CD4-positive, alpha-beta T cell treated with Interleukin-6 for 4 hours (primary cell): ENCODE data around the gene OCIAD1.
"Not testable (repeated sequence)": the region's sequence is repeated elsewhere in the genome, so short reads cannot be mapped to it uniquely, and the experiment has no call there.

Source experiments
- DNase-seq: peaks from one replicate; pipeline ENCODE4 v3.0.0-alpha.2; 2020; ENCODE audit warnings: mixed read lengths

The OCIAD1 gene, protein sequence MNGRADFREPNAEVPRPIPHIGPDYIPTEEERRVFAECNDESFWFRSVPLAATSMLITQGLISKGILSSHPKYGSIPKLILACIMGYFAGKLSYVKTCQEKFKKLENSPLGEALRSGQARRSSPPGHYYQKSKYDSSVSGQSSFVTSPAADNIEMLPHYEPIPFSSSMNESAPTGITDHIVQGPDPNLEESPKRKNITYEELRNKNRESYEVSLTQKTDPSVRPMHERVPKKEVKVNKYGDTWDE

DNA sequence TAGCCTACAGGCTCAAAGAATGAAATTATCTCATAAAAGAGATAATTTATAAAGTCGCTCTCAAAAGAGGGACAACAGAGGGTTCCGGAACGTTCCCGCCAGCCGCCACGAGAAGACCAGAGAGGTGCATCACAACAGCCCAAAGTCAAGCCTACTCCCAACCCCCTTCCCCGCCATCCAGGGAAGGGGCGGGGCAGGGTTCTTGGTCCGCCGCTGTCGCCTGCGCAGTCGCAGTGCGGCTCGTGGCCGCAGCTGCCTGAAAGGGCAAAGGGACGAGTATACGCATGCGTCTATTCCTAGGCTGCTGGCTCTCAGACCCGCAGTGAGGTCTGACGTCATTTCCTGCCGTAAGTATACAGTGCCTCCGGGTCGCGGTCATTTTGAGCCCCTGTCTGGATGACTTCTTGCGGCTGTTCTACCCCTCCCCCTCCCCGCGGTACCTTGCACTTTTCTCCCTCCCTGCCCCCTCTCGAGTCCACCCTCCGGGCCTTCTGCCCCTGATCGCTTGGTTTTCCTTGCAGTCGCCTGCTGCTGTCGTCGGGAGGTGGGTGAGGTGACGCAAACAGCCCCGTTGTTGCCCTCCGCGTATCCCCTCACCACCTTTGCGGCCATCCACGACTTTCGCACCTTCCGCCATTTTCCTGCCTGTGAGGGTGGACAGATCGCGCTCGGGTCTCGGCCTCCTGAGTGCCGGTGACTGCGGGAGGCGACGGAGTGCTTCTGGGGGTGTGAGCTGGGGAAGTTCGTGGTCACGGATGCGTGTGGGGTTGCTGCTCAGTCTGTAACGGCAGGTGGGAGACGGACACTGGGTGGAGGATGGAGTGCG is at the start of gene OCIAD1:
Gene OCIAD1 (plus strand): TSS at position 383 of the 826 bp plus-strand sequence. CDS start 1,537 bp downstream, outside the sequence.
- DNase-seq = peak; percentile 94

DNA sequence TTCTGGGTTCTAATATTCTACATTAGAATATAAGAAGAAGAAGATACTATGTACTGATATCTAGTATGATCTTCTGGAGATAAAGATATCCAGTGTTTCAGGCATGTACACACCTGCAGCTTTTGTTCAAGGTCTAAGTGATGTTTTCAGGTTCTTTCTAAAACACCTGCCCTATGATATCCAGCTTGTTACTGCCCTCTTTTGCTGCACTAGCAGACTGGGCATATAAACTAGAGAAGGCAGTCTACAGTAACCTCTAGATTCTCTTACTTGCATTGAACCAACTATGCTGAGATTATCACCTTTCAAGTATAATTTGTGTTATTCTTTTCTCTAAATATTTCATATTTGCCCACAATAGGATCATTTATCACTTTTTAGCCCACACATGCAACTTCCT is 48.9 kb upstream of the OCIAD1 start:
- no peak for DNase-seq

DNA sequence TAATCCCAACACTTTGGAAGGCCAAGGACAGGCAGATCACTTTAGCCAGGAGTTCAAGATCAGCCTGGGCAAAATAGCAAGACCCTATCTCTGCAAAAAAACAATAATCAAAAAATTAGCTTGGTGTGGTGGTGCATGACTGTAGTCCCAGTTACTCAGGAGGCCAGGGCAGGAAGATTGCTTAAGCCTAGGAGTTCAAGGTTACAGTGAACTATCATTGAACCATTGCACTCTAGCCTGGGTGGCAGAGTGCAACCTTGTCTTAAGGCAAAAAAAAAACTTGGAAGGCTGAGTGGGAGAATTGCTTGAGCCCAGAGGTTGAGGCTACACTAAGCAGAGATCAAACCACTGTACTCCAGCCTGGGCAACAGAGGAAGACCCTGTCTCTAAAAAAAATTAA is 45.6 kb upstream of the OCIAD1 start:
- no peak for DNase-seq

DNA sequence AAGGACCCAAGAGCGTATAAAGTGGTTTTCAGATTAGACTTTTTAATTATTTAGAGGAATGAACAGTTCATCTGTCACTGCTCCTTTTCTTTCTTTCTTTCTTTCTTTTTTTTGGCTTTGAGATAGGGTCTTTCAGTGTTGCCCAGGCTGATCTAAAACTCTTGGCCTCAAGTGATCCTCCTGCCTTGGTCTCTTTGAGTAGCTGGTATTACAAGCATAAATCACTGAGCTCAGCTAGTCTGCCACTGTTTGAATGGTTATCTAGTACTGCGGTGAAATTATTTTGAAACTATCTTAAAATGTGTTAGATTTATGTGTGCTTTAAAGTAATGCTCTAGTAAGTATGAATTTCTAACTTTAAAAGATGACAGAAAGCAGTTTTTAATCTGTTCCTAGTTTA is 44.3 kb upstream of the OCIAD1 start:
- no peak for DNase-seq

DNA sequence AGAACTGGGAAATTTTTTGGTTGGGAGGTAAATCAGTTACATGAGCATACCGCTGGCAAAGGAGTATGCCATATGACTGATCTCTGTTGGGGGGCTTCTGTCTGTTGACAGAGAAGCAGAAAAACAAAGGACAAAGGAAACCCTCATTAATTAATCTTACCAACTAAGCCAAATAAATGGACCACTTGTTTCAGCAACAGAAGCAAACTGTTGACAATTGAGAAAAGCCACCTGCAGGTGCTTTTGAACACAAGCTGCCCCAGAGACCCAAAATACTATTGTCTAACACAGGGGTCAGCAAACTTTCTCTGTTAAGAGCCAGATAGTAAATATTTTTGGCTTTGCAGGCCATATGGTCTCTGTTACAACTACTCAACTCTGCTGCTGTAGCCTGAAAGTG is 43.8 kb upstream of the OCIAD1 start:
- no peak for DNase-seq

DNA sequence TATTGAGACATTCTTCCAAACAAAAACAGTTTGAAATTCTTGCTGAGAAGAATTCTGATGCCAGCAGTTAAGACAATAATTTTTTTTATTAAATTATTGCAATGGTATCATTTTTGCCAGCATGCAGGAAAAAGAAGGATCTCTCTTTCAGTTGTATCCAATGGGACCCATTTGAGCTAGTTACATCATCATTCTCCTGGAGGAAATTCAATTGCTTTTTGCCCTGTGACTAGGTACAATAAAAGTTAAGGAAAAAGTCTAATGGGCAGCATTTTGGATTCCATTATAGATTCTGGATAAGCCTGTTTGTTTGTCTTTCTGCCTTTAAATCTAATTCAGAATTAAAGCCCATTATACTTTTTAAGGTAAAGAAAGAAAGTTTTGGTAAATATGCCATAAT is 40.3 kb upstream of the OCIAD1 start:
- no peak for DNase-seq

DNA sequence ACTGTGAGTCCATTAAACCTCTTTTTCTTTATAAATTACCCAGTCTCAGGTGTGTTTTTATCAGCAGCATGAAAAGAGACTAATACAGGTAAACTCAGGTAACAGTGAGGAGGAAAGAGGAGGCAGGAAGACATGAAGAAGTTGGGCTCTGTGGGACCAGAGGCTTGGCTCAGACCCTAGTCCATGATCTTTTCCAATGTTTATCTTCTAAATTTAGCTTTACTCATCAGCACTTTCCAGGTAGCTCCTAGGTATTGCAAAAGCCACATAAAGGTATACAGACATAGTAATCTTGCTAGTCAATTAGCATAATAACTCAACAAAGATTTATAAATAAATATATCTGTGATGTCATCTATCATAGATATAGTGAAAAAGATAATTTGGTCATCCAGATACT is 39.6 kb upstream of the OCIAD1 start:
- no peak for DNase-seq

DNA sequence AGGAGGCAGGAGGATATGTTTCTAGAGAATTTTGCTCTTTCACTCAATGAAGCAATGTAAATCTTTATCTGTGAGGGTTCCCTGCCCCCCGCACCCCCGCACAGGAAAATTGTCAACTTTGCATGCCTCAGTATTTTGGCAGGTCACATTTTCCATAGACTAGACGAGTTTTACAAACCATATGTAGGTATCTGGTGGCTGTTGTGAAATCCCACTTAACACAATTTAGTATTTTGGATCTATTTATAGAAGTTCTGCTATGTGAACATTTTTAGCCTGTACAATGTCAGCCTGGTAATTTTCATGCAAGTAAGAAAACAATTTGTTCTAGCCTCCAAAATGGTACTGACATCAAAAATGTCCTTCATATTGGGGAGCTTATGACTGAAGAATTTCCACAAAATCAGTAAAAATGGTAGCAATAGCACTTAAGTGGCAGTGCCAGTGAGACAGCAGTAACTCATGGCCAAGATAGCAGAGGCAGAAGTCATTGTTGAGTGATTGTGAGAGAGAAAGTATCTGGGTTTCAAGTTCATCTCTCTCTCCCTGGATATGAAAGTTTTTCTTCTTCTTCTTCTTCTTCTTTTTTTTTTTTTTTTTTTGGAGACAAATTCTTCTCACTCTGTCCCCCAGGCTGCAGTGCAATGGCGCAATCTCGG is 38.4 kb upstream of the OCIAD1 start:
- no peak for DNase-seq

DNA sequence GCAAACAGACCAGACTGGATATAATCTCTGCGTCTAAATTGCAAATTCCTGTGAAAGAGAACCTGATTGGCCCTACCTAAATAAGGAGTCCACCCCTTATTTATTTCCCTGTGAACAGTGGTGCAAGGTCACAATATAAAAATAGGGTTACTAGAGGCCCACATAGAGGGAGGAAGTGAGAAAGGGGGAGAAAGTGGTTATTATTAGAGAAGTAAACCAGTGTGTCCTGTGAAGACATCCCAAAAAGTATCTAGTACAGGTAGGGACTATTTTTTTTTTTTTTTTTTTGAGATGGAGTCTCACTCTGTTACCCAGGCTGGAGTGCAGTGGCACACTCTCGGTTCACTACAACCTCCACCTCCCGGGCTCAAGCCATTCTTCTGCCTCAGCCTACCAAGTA is 35.8 kb upstream of the OCIAD1 start:
- no peak for DNase-seq

DNA sequence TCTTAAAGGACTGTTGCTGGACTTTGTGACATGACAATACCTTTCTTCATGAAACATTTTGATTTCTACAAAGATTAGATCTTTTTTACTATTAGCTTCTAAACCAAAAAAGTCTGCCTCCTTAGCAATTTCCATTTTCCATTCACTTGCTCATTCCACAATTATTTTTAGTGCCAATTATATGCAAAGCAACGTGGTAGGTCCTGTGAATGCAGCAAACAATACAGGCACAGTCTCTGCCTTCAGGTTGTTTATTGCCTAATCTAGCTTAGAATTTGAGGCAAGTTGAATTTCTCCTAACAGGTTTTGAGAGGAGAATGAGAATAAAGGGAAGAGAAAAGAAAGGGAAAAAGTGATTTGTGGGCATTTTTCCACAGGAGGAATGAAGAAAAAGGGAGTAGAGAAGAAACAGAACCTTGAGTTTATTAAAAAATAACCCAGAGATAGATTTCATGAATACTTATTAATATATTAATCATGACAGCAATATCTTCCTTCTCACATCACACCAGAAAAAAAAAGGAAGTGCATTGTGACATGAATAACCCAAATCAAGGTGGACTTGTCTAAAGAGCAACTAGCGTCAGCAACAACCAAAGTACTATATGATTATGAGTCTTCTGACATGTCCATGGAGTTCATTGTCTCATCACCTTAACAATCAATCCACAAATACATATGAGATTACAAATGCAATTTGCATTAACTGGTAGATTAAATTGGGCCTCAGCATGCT is 34.5 kb upstream of the OCIAD1 start:
- DNase-seq = no peak

DNA sequence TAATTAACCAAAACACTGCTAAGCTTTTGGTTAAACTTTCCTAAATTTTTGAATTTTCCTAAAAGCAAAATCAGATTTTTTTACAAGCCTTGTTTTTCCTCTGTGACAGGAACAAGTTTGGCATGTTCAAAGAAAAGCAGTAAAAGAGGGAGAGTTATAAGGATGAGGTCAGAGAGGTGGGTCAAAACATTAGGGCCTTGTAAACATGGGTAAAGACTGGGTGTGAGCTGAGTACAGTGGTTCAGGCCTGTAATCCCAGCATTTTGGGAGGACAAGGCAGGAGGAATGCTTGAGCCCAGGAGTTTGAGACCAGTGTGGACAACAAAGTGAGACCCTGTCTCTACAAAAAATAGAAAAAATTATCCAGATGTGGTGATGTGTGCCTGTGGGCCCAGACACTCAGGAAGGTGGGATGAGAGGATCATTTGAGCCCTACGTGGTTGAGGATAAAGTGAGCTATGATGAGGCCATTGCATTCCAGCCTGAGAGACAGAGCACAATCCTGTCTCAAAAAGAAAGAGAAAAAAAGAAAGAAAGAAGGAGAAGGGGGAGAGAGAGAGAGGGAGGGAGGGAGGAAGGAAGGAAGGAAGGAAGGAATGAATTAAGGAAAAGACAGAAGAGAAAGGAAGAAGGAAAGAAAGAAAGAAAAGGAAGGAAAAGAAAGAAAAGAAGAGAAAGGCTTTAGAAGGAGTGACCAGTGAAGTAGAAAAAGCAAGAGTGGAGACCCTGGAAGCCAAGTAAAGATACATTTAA is 33.8 kb upstream of the OCIAD1 start:
- no peak for DNase-seq

DNA sequence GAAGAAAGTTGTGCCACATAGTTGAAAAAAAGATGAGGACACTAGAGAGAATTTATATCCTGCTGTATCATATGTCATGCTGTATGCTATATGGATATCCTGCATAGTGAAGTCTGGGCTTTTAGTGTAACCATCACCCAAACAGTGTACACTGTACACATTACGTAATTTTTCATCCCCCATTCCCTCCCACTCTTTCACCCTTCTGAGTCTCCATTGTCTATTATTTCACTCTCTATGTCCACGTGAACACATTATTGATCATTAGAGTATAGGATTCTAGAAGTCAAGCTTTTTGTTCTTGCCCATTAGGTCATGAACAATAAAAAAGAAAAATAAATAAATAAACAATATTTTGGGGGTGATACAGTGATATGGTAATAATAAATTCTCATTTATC is 32.8 kb upstream of the OCIAD1 start:
- no peak for DNase-seq

DNA sequence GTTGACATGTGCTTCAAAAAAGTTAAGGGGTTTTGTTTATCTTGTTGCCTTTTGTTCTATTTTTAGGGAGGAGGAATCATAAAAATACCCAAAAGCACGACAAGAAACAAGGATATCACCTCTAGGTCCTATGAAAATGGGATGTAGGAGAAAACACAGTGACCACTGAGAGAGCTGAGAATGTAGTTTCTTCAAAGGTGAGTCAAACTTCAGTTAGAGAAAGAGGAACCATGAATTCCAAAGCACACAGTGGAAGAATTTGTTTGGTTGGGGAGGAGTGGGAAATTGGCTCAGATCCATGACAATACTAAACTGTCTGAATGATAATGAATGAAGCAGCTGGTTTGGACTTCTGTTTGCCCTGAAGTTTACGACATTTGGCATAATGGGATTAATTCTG is 31.7 kb upstream of the OCIAD1 start:
- no peak for DNase-seq

DNA sequence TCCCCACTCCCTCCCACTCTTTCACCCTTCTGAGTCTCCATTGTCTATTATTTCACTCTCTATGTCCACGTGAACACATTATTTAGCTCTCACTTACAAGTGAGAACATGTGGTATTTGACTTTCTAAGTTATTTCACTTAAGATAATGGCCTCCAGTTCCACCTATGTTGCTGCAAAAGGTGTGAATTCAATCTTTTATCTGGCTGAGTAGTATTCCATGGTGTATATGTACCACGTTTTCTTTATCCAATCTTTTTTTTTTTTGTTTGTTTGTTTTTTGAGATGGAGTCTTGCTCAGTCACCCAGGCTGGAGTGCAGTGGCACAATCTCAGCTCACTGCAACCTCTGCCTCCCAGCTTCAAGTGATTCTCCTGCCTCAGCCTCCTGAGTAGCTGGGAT is 30.7 kb upstream of the OCIAD1 start:
- DNase-seq = not testable (repeated sequence)

DNA sequence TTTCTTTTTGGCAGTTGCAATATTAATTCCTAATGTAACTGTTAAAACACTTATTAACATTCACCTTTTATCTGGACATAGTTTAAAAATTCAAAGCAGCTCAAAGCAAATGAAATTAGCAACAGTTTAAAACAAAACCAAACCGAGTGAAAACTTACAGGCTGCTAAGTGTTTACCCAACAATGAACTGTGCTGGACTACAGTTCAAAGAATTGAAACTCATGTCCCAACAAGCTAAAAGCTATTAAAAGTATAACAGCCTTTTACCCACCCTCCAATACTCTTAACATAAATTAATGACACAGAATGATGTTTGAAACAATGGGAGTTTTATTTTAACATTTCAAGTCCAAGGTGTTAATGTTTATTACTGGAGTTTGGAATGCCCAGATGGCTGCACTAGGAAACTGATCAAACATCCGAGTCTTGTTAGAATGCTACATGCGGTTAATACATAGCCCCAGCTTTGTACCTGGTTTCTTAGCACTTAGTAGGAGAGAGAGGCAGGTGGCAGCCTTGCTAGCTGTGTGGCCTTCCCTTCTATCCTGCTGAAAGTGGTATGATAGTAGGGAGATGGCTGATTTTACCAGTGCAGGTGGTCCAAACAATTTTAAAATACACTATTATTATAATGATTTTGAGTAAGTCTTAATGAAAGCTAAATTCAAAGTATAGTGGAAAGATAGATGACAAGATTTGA is 29.7 kb upstream of the OCIAD1 start:
- DNase-seq = no peak

DNA sequence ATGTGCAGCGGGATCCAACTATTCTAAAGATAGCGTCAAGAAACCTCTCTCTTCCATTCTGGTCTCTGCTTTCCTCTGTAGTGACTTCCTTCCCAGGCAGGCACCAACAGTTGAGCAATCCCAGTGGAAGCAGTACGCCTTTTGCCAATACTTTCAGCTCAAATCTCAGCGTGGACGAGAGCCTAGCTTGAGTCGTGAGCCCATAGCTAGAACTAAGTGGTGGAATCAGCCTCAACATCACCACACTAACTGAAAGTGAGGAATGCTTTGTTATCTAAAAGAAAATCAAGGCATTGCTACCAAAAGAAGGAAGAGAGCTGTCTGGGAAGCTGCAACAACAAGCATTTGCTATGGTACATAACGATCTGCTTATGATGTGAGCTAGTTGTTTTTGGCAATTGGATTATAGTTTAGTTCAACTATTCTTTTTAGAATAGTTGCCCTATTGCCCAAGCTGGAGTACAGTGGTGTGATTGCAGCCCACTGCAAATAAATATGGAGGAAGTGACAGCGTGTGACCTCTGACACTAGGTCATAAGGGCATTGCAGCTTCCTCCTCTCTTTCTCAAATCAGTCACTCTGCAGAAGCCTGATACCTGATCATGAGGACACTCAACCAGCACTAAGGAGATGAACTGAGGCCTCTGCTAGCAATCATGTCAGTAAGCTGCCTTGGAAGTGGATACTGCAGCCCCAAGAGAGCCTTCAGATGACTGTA is 26.1 kb upstream of the OCIAD1 start:
- no peak for DNase-seq

DNA sequence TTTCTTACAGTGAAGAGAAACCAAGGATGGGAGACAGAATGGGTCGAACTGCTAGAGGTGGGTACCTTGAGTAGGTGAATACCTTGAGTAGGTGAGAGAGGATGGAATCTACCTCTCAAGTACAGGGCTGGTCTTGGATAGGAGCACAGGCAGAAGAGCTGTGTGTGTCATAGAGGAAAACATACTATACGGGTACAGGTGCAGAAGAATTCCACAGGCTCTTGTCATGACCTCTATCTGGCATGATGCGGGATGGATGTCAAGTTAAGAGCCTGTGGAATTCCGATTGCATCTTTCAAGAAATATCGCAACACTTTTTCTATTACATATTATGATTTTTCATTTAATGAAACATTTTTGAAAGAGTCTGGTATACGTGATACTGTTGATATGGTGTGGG is 18.0 kb upstream of the OCIAD1 start:
- DNase-seq = no peak

DNA sequence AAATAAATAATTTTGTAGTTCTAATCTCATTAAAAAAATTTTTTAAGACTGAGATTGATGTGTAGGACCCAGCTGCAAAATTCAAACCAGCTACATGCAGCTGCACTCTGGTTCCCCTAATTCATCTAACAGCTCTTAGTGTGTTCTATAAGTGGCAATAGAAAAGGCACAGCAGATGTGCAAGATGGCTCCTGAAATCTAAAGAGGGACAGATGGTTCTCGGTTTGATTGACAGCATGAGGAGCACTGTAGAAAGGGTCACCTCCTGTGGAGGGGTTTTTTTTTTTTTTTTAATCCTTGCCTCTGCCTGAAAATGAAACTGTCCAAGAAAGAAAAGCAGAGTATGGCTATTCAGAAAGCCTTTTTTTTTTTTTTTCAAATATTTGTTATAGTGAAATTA is 16.9 kb upstream of the OCIAD1 start:
- DNase-seq = no peak

DNA sequence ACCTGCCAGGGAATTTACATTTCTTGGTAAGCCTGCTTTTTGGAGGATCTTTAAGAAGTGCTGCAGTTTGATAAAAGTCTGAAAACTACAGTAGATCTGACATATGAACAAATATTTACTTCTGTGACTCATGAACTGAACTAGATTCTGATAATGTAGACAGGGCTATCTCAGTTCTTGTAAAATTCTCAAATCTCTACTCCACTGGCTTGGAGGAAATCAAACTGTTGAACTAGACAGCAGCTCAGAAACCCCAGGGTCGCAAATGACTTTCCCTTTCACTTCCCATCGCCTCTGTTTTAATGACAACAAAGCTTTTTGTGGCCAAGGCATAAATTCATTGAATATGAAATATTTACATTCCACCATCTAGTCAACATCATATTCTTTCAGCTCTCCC is 15.4 kb upstream of the OCIAD1 start:
- DNase-seq = no peak

DNA sequence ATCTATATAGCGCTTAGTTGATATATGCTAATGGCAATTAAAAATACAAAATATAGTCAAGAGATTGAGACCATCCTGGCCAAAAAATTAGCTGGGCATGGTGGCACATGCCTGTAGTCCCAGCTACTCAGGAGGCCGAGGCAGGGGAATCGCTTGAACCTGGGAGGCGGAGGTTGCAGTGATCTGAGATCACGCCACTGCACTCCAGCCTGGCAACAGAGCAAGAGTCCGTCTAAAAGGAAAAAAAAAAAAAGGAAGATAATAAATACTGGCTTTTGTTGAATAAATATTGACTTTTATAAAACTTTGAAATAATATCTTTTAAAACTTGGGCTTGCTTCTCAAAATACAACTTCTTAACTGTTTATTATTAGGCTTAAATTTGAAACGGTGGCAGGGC is 14.6 kb upstream of the OCIAD1 start:
- not testable (repeated sequence) for DNase-seq

DNA sequence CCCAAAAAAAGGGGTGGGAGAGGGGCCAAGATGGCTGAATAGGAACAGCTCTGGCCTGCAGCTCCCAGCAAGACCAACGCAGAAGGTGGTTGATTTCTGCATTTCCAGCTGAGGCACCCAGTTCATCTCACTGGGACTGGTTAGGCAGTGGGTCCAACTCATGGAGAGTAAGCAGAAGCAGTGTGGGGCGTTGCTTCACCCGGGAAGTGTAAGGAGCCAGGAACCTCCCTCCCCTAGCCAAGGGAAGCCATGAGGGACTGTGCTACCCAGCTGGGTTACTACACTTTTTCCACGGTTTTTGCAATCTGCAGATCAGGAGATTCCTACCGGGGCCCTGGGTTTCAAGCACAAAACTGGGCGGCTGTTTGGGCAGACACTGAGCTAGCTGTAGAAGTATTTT is 13.9 kb upstream of the OCIAD1 start:
- no peak for DNase-seq
